ENCODE measurements around the gene NPL. TPM values are rescaled to one million over a fixed set of nuclear protein-coding genes. Genes with fewer than 3 reads are reported as not detected.

NPL gene
- total and polyA plus RNA-seq, 2 of the 13 experiments (the other 11 are each of a cell fraction or from before 2014, with no cell fraction given): 0.03 to 0.04 TPM

GRCh38 chr1:182869241-182869666, 79.7 kb downstream of the NPL start:
- no peak overlapping the region for H2AFZ ChIP-seq (ENCODE audit: low read length)
- no peak overlapping the region for H3K4me2 ChIP-seq (ENCODE audit: low read depth, low read length)
- H4K20me1 ChIP-seq (ENCODE audit: insufficient read depth, low read length): no peaks in the 10 kb centered on the region
- peaks cover 7 to 96% of the 10 kb centered on the region in 2 experiments for H3K36me3 ChIP-seq (replicated peaks in 1 of 2; ENCODE audit: control insufficient read depth in 1 of 2, insufficient read depth in 2 of 2, low read length in 2 of 2)
- no TSS peak for BruUV-seq (replicated peaks)
- no peaks in the 10 kb centered on the region for H3K27me3 ChIP-seq (ENCODE audit: control insufficient read depth in 1 of 2, insufficient read depth in 2 of 2, low read length in 2 of 2)
- no peaks in the 10 kb centered on the region for H3K79me2 ChIP-seq (ENCODE audit: insufficient read depth, low read length)
- ChIA-PET CTCF (ENCODE audit: low intra/inter-chr PET ratio, low total read pairs) (no interaction called here), POLR2A (no interaction called here)
- peak; percentile 57 for ATAC-seq
- in situ Hi-C loops (cut with HindIII; ENCODE audit: extremely low pct_ligation_motif_present, low pct_unique_long_range_greater_than_20kb): loop anchor here (25.0 kb wide), 1 partner anchor 268 kb away; no protein-coding TSS in a partner anchor
- 99% methylated on average over 12 of the region's 12 CpGs for WGBS (ENCODE audit: low lambda C conversion rate)
- no peaks in the 10 kb centered on the region for H3K9me3 ChIP-seq (ENCODE audit: low read length)
- FAIRE-seq: no peak
- no peak for DNase-seq (ENCODE audit: low spot score)
- intact Hi-C loops (cut with micrococcal nuclease; ENCODE audit: unreplicated experiment): no loop called here
- H3K27ac ChIP-seq (ENCODE audit: extremely low read length, insufficient read depth, low read length): no peak overlapping the region
- H3K9ac ChIP-seq (ENCODE audit: insufficient read depth, low read depth, low read length): no peak overlapping the region
- H3K4me3 ChIP-seq (replicated peaks in 1 of 3; ENCODE audit: insufficient read depth in 1 of 3, low read depth in 2 of 3, low read length in 3 of 3): no peak overlapping the region
- no peaks in the 10 kb centered on the region for H3K4me1 ChIP-seq (ENCODE audit: insufficient read depth, low read length)
- TF ChIP-seq ZBTB49 (CRISPR knock-in tag; IDR thresholded peaks at IDR 0.05; ENCODE audit: borderline replicate concordance) (no peak), ATF2 (CRISPR knock-in tag; IDR thresholded peaks at IDR 0.05) (no peak), CBX5 (CRISPR knock-in tag; IDR thresholded peaks at IDR 0.05; ENCODE audit: borderline replicate concordance) (no peak), ATF4 (CRISPR knock-in tag; IDR thresholded peaks at IDR 0.05) (no peak), NFYB (CRISPR knock-in tag; IDR thresholded peaks at IDR 0.05) (no peak), PLRG1 (conservative IDR thresholded peaks at IDR 0.05) (no peak), REXO4 (CRISPR knock-in tag; IDR thresholded peaks at IDR 0.05; ENCODE audit: borderline replicate concordance) (no peak), FOSL1 (CRISPR knock-in tag; IDR thresholded peaks at IDR 0.05; ENCODE audit: borderline replicate concordance) (no peak), ZFY (CRISPR knock-in tag; IDR thresholded peaks at IDR 0.05) (no peak), SNAI1 (CRISPR knock-in tag; IDR thresholded peaks at IDR 0.05; ENCODE audit: borderline replicate concordance) (no peak), ZBTB44 (CRISPR knock-in tag; IDR thresholded peaks at IDR 0.05) (no peak), ZNF7 (CRISPR knock-in tag; IDR thresholded peaks at IDR 0.05) (no peak), BCL3 (CRISPR knock-in tag; IDR thresholded peaks at IDR 0.05) (no peak), ZBTB3 (CRISPR knock-in tag; IDR thresholded peaks at IDR 0.05; ENCODE audit: borderline replicate concordance, low read depth) (no peak), GPBP1L1 (CRISPR knock-in tag; IDR thresholded peaks at IDR 0.05) (no peak)

Measured in HepG2 (cell line).